GM18868 (cell line): ENCODE measurements around the gene PEX5.
A peak's percentile ranks its signal among the peaks of the same experiment; 100 is the strongest.

Experiments
- ATAC-seq: cut with Tn5 transposase; IDR thresholded peaks from one replicate; pipeline ENCODE4 v1.9.1; 2021; ENCODE audit warnings: mild to moderate bottlenecking, moderate library complexity; ENCODE audit not compliant: unreplicated experiment

The PEX5 gene

GRCh38 chr12:7189398-7190267, at the start of gene PEX5:
Gene PEX5 (plus strand): TSS chr12:7189686. CDS start chr12:7190378, 692 bp downstream.
- peak; percentile 94 for ATAC-seq

- no peak for ATAC-seq
These were observed 48.0 kb upstream of the PEX5 start for GRCh38 chr12:7141351-7142005.

GRCh38 chr12:7142056-7142644, 47.3 kb upstream of the PEX5 start:
- ATAC-seq: peak; percentile 60

- no peak for ATAC-seq
These were observed 46.5 kb upstream of the PEX5 start for GRCh38 chr12:7142809-7143465.

GRCh38 chr12:7143564-7143963, 45.9 kb upstream of the PEX5 start:
- no peak for ATAC-seq

- ATAC-seq: no peak
These were observed 44.9 kb upstream of the PEX5 start for GRCh38 chr12:7144414-7145120.

GRCh38 chr12:7145671-7146070, 43.8 kb upstream of the PEX5 start:
- no peak for ATAC-seq

- ATAC-seq: no peak
These were observed 43.3 kb upstream of the PEX5 start for GRCh38 chr12:7146228-7146627.

- no peak for ATAC-seq
These were observed 42.6 kb upstream of the PEX5 start for GRCh38 chr12:7146906-7147305.

GRCh38 chr12:7150356-7150755, 39.1 kb upstream of the PEX5 start:
- ATAC-seq: no peak

GRCh38 chr12:7150841-7151240, 38.6 kb upstream of the PEX5 start:
- no peak for ATAC-seq

GRCh38 chr12:7151532-7151931, 38.0 kb upstream of the PEX5 start:
- ATAC-seq: no peak

GRCh38 chr12:7152818-7153217, 36.7 kb upstream of the PEX5 start:
- ATAC-seq: no peak

- no peak for ATAC-seq
These were observed 35.4 kb upstream of the PEX5 start for GRCh38 chr12:7154042-7154441.

- no peak for ATAC-seq
These were observed 34.5 kb upstream of the PEX5 start for GRCh38 chr12:7154901-7155470.

GRCh38 chr12:7155471-7156034, 33.9 kb upstream of the PEX5 start:
- no peak for ATAC-seq

GRCh38 chr12:7156259-7157197, 33.0 kb upstream of the PEX5 start:
- no peak for ATAC-seq

GRCh38 chr12:7157391-7157790, 32.1 kb upstream of the PEX5 start:
- ATAC-seq: no peak
